GM19463 (cell line): ENCODE data around the gene PLK2.

Experiments
- ATAC-seq: cut with Tn5 transposase; IDR thresholded peaks from one replicate; pipeline ENCODE4 v1.9.1; 2021; ENCODE audit warnings: mild to moderate bottlenecking, moderate library complexity; ENCODE audit not compliant: unreplicated experiment

PLK2 gene

GRCh38 chr5:58460002-58460731 lies at the start of gene PLK2:
PLK2 (minus strand) TSS chr5:58460086; CDS start chr5:58459959, 127 bp downstream.
- peak; percentile 67 for ATAC-seq

- ATAC-seq = no peak
Observed at GRCh38 chr5:58507715-58508114, 47.8 kb upstream of the PLK2 start.

- ATAC-seq = peak; percentile 68
Observed at GRCh38 chr5:58505971-58506640, 46.2 kb upstream of the PLK2 start.

GRCh38 chr5:58505502-58505901 lies 45.6 kb upstream of the PLK2 start:
- no peak for ATAC-seq

- no peak for ATAC-seq
Observed at GRCh38 chr5:58504766-58505165, 44.9 kb upstream of the PLK2 start.

- no peak for ATAC-seq
Observed at GRCh38 chr5:58503390-58504046, 43.6 kb upstream of the PLK2 start.

- no peak for ATAC-seq
Observed at GRCh38 chr5:58501778-58502417, 42.0 kb upstream of the PLK2 start.

GRCh38 chr5:58499941-58500340 lies 40.1 kb upstream of the PLK2 start:
- ATAC-seq = no peak

- ATAC-seq = no peak
Observed at GRCh38 chr5:58499231-58499630, 39.3 kb upstream of the PLK2 start.

GRCh38 chr5:58498340-58498942 lies 38.6 kb upstream of the PLK2 start:
- no peak for ATAC-seq

GRCh38 chr5:58497921-58498320 lies 38.0 kb upstream of the PLK2 start:
- no peak for ATAC-seq

GRCh38 chr5:58497386-58497785 lies 37.5 kb upstream of the PLK2 start:
- no peak for ATAC-seq

GRCh38 chr5:58496488-58496887 lies 36.6 kb upstream of the PLK2 start:
- no peak for ATAC-seq

- no peak for ATAC-seq
Observed at GRCh38 chr5:58493141-58493540, 33.3 kb upstream of the PLK2 start.

GRCh38 chr5:58491216-58491892 lies 31.5 kb upstream of the PLK2 start, which contains the start of gene GAPT:
GAPT (plus strand) TSS chr5:58491435; CDS start chr5:58494537, 3,102 bp downstream.
- peak; percentile 73 for ATAC-seq

GRCh38 chr5:58490402-58491050 lies 30.6 kb upstream of the PLK2 start:
- peak; percentile 38 for ATAC-seq

- no peak for ATAC-seq
Observed at GRCh38 chr5:58486290-58486689, 26.4 kb upstream of the PLK2 start.

GRCh38 chr5:58484505-58484904 lies 24.6 kb upstream of the PLK2 start:
- ATAC-seq = no peak

GRCh38 chr5:58482536-58482935 lies 22.6 kb upstream of the PLK2 start:
- no peak for ATAC-seq

GRCh38 chr5:58481828-58482227 lies 21.9 kb upstream of the PLK2 start:
- ATAC-seq = no peak
